HG03432 (cell line): ENCODE measurements around the gene PCDHGB1.
"Not testable (repeated sequence)": the region's sequence is repeated elsewhere in the genome, so short reads cannot be mapped to it uniquely, and the experiment has no call there.

Experiments
- ATAC-seq: cut with Tn5 transposase; IDR thresholded peaks from one replicate; pipeline ENCODE4 v1.9.1; 2021; ENCODE audit warnings: mild to moderate bottlenecking, moderate library complexity; ENCODE audit not compliant: unreplicated experiment

PCDHGB1 gene

GRCh38 chr5:141345327-141345726 is 4.6 kb upstream of the PCDHGB1 start:
- ATAC-seq: no peak

- not testable (repeated sequence) for ATAC-seq
Measured at GRCh38 chr5:141346017-141346416, 3.9 kb upstream of the PCDHGB1 start.

- ATAC-seq: no peak
Measured at GRCh38 chr5:141351591-141351990, 1.7 kb downstream of the PCDHGB1 start.

GRCh38 chr5:141354900-141355469 is 5.1 kb downstream of the PCDHGB1 start, which contains the start of gene PCDHGA4:
Gene PCDHGA4, plus strand, starts transcription at chr5:141355021. Its CDS starts 87 bp downstream, at chr5:141355108.
- no peak for ATAC-seq

GRCh38 chr5:141355641-141356040 is 5.7 kb downstream of the PCDHGB1 start:
- ATAC-seq: no peak

GRCh38 chr5:141356133-141356532 is 6.2 kb downstream of the PCDHGB1 start:
- no peak for ATAC-seq

GRCh38 chr5:141356950-141357349 is 7.1 kb downstream of the PCDHGB1 start:
- ATAC-seq: no peak

GRCh38 chr5:141359790-141360426 is 10.0 kb downstream of the PCDHGB1 start, which contains the start of gene PCDHGB2:
Gene PCDHGB2, plus strand, starts transcription at chr5:141359994. Its CDS starts 142 bp downstream, at chr5:141360136.
- peak; percentile 82 for ATAC-seq

- ATAC-seq: no peak
Measured at GRCh38 chr5:141360685-141361084, 10.8 kb downstream of the PCDHGB1 start.

- no peak for ATAC-seq
Measured at GRCh38 chr5:141362719-141363118, 12.8 kb downstream of the PCDHGB1 start.

- ATAC-seq: no peak
Measured at GRCh38 chr5:141363952-141364660, 14.2 kb downstream of the PCDHGB1 start, which contains the start of gene PCDHGA5. Gene PCDHGA5, plus strand, starts transcription at chr5:141364162. Its CDS starts 169 bp downstream, at chr5:141364331.

GRCh38 chr5:141366016-141366896 is 16.4 kb downstream of the PCDHGB1 start:
- no peak for ATAC-seq

- ATAC-seq: peak; percentile 93
Measured at GRCh38 chr5:141369994-141370848, 20.3 kb downstream of the PCDHGB1 start, which contains the start of gene PCDHGB3. Gene PCDHGB3, plus strand, starts transcription at chr5:141370242. Its CDS starts 153 bp downstream, at chr5:141370395.

GRCh38 chr5:141371572-141372475 is 21.9 kb downstream of the PCDHGB1 start:
- no peak for ATAC-seq

- no peak for ATAC-seq
Measured at GRCh38 chr5:141373673-141374317, 23.9 kb downstream of the PCDHGB1 start, which contains the start of gene PCDHGA6. Gene PCDHGA6, plus strand, starts transcription at chr5:141373891. Its CDS starts 193 bp downstream, at chr5:141374084.

GRCh38 chr5:141374627-141375026 is 24.7 kb downstream of the PCDHGB1 start:
- ATAC-seq: no peak

GRCh38 chr5:141375444-141376155 is 25.7 kb downstream of the PCDHGB1 start:
- ATAC-seq: not testable (repeated sequence)
